Hindlimb muscle (tissue), 1 donor: ENCODE measurements around the gene GRK1. TPM values are rescaled to one million over a fixed set of nuclear protein-coding genes. Genes with fewer than 3 reads are reported as not detected.
A peak's percentile ranks its signal among the peaks of the same experiment; 100 is the strongest.
"Not testable (repeated sequence)": the region's sequence is repeated elsewhere in the genome, so short reads cannot be mapped to it uniquely, and the experiment has no call there.

Experiments
- DNase-seq: peaks from one replicate; pipeline ENCODE4 v3.0.0-alpha.2; 2013
- polyA plus RNA-seq: library from polyadenylated mRNA; unstranded; fragments of 120-200 nt; gene quantifications from one replicate; pipeline ENCODE4 v1.2.1, GENCODE V29; 2013; ENCODE audit not compliant: insufficient read length

Gene GRK1
- polyA plus RNA-seq, 1 donor, result 0.34 TPM

DNA sequence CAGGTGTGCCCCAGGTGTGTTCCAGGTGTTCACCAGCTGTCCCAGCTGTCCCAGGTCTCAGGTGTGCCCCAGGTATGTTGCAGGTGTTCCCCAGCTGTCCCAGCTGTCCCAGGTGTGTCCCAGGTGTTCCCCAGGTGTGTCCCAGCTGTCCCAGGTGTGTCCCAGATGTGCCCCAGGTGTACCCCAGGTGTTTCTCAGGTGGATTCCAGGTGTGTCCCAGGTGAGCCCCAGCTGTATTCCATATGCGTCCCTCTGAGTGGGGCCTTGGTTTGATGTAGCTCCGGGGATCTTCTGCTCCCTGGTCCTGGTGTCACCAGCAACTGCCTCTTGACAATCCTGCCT lies 719 bp upstream of the GRK1 start:
- no peak for DNase-seq

GRCh38 chr13:113667771-113668490 lies 912 bp downstream of the GRK1 start:
- DNase-seq, result no peak

GRCh38 chr13:113668491-113668971 lies 1.5 kb downstream of the GRK1 start:
- no peak for DNase-seq

GRCh38 chr13:113669231-113669754 lies 2.3 kb downstream of the GRK1 start:
- no peak for DNase-seq

DNA sequence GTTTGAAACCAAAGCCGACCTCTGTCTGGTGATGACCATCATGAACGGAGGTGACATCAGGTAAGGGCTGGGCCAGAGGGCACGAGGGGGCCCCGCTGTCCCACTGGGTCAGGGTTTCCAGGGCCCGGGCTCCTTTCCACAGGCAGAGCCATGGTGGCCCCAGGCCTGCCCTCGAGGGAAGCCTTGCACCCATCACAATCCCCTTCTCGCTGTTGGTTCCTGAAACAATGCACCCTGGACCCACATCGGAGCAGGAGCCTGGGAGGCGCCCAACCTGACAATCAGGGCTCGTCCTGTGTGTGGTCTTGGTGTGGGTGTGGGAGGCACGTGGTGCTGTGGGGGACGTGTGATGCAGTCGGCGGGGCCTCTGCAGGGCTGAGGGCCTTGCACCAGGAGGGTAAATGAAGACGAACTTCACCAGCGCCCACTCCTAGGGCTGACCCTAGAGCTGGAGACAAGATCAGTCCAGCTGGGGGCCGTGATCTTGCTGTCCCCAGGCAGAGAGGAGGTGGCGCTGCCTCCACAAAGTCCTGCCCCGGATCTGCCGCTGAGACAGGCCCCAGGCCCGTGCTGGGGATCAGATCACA lies 2.8 kb downstream of the GRK1 start:
- DNase-seq, result no peak

- no peak for DNase-seq
Observed at GRCh38 chr13:113670541-113670940, 3.5 kb downstream of the GRK1 start.

- no peak for DNase-seq
Observed at GRCh38 chr13:113671066-113672001, 4.3 kb downstream of the GRK1 start.

DNA sequence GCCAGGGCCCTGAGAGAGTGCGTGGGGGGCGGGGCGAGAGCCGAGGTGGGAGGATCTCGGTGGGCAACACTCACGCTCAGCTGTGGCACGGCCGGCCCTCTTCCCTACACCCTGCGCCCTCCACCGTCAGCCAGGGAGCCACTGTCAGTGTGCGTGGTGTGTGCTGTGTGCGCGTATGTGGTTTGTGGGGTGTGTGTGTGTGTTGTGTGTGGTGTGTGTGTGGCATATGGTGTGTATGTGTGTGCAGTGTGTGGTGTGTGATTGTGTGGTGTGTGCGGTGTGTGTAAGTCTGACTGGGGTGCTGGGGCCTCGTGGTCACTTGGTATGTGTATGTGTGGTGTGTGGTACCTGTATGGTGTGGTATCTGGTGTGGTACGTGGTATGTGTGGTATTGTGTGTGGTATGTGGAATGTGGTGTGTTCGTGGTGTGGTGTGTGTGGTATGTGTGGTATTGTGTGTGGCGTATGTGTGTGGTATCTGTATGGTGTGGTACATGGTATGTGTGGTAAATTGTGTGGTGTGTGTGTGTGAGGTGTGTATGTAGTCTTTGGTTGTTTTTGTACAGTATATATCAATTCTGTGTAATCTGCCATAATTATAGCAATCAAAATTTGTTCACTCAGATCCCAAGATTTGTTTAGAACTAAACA lies 5.1 kb downstream of the GRK1 start:
- no peak for DNase-seq

DNA sequence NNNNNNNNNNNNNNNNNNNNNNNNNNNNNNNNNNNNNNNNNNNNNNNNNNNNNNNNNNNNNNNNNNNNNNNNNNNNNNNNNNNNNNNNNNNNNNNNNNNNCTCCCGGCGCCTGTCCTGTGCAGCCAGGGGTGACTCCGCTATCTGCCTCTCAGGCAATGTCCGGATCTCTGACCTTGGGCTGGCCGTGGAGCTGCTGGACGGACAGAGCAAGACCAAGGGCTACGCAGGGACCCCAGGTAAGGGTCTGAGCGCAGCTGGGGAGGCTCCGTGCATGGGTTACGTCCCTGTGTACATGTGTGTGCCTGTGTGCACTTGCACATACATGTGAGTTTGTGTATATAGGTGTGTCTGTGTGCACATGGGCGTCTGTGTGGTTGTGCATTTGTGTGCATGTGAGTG lies 55.9 kb downstream of the GRK1 start:
- no peak for DNase-seq

DNA sequence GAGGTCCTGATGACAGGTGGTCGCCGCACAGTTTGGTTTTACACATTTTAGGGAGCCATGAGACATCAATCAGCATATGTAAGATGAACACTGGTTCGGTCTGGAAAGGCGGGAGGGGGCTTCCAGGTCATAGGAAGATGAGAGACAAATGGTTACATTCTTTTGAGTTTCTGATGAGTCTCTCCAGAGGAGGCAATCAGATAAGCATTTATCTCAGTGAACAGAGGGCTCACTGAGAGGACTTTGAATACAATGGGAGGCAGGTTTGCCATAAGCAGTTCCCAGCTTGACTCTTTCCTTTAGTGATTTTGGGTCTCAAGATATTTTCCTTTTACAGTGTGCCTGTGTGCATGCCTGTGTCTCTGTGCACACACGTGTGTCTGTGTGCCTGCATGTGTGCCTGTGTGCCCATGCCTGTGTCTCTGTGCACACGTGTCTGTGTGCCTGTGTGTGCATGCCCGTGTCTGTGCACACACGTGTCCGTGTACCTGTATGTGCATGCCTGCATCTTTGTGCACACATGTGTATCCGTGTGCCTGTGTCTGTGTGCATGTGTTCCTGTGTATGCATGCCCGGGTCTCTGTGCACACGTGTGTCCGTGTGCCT lies 56.5 kb downstream of the GRK1 start:
- no peak for DNase-seq

DNA sequence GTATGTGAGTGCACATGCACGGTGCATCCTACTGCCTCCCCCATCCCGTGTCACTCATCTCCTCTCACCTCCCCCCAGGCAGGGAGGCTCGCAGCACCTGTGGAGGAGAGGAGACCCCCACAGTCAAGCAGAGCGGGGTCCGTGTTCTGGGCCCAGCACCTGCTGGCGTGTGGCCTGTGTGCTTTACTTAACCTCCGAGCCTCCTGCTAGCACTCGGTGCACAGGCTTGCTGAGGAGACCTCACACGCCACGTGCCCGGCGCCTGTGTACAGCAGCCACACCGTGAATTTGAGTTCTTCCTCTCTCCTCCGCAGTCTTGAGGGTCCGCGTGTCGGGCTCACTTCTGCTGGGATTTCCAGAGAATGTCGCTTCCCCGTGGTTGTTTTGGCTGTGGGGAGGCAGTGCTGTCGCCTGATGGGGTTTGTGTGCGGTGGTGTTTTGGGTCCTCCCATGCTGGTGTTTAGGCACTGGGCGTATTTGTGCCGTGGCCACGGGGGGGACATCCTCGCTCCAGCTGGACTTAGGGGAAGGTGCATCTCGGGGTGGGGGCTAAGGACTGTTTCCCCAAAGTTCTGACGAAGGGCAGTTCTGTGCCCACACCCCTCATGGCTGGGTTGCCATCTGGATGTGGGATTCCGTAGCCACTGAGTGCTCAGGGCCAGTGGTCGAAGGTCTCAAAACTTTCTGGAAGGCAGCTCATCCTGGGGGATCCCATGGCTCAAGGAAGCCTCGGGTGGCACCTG lies 57.2 kb downstream of the GRK1 start:
- no peak for DNase-seq

DNA sequence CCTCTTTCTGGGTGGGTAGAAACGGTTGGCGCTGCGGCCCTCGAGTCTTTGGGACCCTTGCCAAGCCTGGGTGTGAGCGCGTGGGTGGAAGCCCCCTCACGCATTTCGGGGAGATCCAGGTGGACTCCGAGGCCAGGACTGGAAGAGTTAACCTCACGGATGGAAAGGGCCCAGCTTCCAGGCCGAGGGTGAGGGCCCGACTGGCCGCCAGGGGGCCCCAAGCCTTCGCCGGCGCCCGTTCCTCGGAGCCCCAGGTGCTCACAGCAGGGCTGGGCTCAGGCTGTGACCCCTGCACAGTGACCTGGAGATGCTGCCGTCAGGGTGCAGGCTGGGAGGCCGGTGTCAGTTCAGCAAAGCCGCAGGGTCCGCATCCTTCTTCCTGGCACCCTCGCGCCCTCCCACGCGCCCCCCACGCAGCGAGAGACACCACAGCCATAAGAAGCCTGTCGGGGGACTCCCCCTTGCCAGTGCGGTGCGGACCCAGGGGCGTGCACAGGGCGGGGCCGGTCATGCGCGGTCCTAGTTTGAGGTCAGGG lies 57.8 kb downstream of the GRK1 start:
- DNase-seq, result peak; percentile 56

DNA sequence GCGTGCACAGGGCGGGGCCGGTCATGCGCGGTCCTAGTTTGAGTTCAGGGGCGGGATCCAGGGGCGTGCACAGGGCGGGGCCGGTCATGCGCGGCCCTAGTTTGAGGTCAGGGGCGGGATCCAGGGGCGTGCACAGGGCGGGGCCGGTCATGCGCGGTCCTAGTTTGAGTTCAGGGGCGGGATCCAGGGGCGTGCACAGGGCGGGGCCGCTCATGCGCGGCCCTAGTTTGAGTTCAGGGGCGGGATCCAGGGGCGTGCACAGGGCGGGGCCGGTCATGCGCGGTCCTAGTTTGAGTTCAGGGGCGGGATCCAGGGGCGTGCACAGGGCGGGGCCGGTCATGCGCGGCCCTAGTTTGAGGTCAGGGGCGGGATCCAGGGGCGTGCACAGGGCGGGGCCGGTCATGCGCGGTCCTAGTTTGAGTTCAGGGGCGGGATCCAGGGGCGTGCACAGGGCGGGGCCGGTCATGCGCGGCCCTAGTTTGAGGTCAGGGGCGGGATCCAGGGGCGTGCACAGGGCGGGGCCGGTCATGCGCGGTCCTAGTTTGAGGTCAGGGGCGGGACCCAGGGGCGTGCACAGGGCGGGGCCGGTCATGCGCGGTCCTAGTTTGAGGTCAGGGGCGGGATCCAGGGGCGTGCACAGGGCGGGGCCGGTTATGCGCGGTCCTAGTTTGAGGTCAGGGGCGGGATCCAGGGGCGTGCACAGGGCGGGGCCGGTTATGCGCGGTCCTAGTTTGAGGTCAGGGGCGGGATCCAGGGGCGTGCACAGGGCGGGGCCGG lies 58.5 kb downstream of the GRK1 start:
- not testable (repeated sequence) for DNase-seq

DNA sequence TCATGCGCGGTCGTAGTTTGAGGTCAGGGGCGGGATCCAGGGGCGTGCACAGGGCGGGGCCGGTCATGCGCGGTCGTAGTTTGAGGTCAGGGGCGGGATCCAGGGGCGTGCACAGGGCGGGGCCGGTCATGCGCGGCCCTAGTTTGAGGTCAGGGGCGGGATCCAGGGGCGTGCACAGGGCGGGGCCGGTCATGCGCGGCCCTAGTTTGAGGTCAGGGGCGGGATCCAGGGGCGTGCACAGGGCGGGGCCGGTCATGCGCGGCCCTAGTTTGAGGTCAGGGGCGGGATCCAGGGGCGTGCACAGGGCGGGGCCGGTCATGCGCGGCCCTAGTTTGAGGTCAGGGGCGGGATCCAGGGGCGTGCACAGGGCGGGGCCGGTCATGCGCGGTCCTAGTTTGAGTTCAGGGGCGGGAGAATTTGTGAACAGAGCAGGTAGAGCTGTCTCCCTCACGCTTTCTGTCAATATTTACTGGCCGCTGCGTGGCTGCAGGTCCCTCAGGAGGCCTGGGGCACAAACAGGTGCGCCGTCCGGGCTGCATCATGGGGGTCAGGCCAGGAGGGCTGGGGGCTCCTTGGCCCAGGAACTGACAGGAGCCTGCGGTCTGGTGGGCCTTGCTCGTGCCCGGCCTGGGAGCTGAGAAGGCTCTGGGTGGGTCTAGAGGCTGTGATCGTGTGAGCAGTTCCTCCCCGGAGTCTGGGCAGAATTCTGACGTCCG lies 59.2 kb downstream of the GRK1 start:
- DNase-seq, result peak; percentile 12

GRCh38 chr13:113726961-113727411 lies 60.0 kb downstream of the GRK1 start:
- no peak for DNase-seq

DNA sequence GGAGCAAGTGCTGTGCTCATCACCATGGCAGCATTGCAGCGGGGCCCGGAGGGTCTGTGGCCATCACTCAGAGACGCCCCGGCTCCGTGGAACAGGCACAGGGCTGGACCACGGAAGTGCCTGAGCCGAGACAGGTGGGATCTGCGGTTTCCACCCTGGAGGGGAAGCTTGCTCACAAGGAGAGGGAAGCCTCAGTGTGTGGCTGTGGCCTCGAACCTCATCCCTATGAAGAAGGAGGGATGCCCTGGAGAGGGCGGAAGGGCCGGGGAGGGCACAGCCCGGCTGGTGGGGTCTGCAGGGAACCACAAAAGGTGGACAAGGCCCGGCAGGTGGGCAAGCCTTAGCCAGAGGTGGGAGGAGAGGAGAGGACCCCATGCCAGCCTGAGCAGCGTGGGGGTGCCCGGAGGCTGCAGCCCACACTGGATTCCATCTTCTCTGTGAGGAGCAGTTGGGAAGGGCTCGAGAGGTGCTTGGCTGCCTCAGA lies 61.6 kb downstream of the GRK1 start:
- no peak for DNase-seq

GRCh38 chr13:113729187-113730019 lies 62.4 kb downstream of the GRK1 start:
- DNase-seq, result peak; percentile 47

DNA sequence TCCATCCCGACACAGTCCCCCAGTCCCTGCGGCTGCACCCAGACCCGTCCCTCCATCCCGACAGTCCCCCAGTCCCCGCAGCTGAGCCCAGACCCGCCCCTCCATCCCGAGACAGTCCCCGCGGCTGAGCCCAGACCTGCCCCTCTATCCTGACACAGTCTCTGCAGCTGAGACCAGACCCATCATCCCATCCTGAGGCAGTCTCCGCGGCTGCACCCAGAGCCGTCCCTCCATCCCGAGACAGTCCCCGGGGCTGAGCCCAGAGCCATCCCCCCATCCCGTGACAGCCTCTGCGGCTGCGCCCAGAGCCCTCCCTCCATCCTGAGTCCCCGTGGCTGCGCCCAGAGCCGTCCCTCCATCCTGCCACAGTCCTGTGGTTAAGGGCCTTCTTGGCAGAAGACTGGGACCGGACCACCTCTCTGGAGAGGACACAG lies 63.3 kb downstream of the GRK1 start:
- DNase-seq, result no peak
